GM18861 (cell line): ENCODE measurements around the gene ATP11A.

Experiments used
- ATAC-seq: cut with Tn5 transposase; IDR thresholded peaks from one replicate; pipeline ENCODE4 v1.9.1; 2021; ENCODE audit not compliant: unreplicated experiment

The ATP11A gene

DNA sequence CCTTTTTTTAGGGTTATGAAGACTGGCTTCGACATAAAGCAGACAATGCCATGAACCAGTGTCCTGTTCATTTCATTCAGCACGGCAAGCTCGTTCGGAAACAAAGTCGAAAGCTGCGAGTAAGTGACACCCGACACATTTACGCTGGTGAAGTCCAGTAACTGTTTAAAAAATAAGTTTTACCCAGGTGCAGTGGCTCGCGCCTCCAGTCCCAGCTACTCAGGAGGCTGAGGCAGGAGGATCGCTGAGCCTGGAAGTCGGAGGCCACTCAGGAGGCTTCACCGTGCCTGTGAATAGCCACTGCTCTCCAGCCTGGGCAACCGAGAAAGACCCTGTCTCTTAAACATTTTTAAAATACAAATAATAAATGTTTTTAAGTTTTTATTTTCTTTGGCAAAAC lies 120.8 kb downstream of the ATP11A start:
- ATAC-seq = no peak

DNA sequence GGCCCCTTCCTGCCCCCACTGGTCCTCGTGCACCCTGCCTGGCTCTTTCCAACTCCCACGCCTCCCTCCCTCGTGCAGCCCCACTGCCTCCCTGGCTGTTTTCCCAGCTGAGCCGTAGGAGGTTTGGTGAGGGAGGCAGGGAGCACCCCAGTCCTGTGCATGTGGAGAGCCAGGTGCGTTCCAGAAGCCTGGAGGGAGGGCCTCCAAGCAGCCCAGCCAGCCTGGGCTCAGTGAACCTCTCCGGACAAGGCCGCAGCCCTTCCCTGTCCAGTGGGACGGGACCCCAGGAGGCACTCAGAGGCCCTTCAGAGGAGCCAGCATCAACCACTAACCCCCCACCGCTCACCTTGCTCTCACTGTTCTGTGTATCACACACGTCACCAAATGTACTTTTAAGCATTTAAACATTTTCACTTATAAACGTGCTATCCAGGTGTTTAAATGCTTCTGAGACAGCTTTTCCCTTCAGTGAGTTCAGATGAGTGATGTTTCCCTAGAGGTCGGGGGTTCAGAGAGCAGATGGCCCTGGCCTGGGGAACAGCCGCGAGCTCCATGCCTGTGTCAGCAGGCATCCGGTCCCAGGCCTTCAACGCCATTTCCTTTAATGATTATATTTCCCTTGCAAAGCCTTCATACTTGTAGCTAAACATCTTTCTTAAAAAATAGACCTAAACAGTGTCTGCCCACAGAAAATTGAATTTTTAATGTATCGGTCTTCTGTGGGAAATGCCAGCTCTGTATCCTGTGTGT lies 122.6 kb downstream of the ATP11A start:
- ATAC-seq = no peak

DNA sequence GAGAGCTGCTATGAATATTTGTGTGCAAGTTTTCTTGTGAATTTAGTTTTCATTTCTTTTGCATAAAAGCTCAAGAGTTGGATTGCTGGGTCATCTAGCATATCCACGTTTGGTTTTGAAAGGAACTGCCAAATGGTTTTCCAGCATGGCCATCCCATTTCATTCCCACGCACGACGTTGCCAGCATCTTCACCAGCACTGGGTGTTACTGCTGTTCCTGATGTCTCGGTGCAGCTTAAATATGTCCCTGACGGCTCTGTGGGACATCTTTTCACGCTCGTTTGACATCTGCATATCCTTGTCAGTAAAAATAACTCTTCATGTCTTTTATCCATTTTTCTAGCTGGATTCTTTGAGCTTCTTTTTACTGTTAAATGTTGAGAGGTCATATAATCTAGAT lies 123.7 kb downstream of the ATP11A start:
- no peak for ATAC-seq

- ATAC-seq = no peak
Measured at GRCh38 chr13:112814905-112815585, 125.2 kb downstream of the ATP11A start.

GRCh38 chr13:112815871-112816270 lies 126.0 kb downstream of the ATP11A start:
- no peak for ATAC-seq

- no peak for ATAC-seq
Measured at GRCh38 chr13:112818040-112818697, 128.3 kb downstream of the ATP11A start.

DNA sequence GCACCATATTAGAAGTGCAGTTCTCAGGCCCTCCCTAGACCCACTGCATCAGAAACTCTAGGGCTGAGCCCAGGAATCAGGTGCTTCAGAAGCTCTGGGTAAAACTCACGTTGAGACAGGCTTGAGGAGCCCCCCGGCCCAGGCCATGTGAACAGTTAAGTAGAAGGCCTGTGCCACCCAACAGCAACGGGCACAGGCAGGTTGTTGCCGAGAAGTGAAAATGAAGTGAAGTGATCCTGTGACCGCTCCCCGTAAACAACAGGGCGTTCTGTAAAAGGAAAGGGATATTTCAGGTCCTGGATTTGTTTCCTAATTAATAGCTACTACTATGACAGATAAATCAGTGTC lies 128.8 kb downstream of the ATP11A start:
- ATAC-seq = no peak

DNA sequence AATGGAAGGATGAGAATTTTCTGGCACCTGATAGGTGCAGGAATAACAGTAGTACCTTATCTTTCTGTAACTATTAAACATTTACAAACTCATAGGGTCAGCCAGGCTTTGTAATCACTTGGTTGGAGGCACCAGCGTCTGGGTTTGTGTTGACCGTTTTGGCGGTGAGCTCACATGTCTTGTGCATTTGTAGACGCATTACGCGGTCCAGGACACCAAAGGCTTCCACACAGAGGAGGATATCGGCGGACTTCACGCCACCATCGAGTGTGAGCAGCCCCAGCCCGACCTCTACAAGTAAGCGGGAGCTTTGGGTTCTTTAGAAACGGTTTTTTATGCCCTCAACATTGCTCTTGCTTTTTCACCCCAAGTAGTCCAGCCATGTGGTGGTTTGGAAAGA lies 129.3 kb downstream of the ATP11A start:
- ATAC-seq = no peak

DNA sequence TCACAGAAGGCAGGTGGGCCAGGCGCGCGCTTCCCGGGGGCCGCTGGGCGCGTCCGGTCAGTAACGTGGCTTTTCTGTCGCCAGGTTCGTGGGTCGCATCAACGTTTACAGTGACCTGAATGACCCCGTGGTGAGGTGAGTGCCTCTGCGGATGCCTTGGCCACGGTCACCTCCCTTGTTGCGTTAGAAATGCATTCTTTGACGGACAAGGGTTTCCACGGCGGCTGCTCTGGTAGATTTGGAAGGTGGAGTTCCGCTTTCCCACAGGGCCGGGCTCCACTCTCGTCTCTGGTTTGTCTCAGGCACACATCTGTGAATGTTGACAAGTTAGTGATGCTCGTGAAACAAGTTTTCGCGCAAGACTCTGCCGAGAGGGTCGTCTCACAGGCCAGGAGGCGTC lies 130.0 kb downstream of the ATP11A start:
- ATAC-seq = no peak

GRCh38 chr13:112820318-112820717 lies 130.5 kb downstream of the ATP11A start:
- no peak for ATAC-seq

DNA sequence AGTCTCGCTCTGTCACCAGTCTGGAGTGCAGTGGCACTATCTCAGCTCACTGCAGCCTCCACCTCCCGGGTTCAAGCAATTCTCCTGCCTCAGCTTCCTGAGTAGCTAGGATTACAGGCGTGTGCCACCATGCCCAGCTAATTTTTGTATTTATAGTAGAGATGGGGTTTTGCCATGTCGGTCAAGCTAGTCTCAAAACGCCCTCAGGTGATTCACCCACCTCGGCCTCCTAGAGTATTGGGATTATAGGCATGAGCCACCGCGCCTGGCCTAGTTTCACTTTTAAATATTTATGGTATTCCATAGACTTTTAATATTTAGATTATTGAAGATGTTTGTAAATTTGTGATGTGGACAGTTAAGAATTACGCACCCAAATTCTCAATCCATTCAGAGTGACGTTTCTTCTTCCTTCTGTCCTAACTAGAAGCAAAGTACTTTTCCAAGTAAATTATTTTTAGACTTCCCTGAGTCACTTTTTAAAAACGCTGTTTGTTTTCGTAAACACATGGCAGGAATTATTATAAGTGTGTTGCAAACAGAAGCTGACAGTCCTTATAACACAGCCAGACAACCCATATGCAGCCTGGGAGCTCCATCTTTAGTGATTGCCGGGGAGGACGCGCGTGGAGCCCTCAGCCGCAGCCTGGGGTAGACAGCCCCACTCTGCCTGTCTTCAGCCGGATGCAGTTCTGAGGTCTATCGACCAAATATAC lies 131.7 kb downstream of the ATP11A start:
- no peak for ATAC-seq

- no peak for ATAC-seq
Measured at GRCh38 chr13:112822851-112823250, 133.0 kb downstream of the ATP11A start.

GRCh38 chr13:112824429-112824828 lies 134.6 kb downstream of the ATP11A start:
- ATAC-seq = no peak

DNA sequence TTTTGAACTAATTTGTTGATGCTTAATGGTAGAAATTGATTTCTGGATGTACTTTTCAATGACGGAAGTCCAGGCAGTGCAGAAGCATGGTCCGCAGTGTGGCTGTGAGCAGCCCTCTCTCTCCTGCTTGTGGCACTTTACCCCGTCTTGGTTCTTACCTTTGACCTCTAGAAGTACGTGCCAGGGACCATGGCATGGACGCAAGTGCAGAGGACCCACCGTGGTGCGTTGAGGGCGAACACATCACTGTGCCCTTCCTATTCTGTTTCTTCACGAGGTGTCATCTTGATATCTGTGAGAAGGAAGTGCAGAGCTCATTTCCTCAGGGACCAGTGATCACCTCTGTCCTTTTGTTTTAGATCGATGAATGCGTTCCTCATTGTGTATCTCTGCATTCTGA lies 135.2 kb downstream of the ATP11A start:
- ATAC-seq = no peak

GRCh38 chr13:112825875-112826274 lies 136.0 kb downstream of the ATP11A start:
- no peak for ATAC-seq

- ATAC-seq = no peak
Measured at GRCh38 chr13:112826565-112826964, 136.7 kb downstream of the ATP11A start.

- ATAC-seq = no peak
Measured at GRCh38 chr13:112828082-112828699, 138.4 kb downstream of the ATP11A start.

- ATAC-seq = no peak
Measured at GRCh38 chr13:112828756-112829155, 138.9 kb downstream of the ATP11A start.

DNA sequence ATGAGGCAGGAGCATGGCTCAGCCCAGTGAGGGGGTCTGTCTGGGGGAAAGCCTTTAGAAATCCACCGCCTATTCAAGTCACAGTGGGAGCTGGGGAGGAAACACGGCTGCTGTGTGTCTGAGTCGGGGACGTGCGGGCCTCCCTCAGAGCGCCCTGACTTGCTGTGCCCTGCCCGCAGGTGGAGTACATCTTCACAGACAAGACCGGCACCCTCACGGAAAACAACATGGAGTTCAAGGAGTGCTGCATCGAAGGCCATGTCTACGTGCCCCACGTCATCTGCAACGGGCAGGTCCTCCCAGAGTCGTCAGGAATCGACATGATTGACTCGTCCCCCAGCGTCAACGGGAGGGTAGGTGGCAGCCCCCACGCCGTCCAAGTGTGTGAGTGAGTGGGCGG lies 141.4 kb downstream of the ATP11A start:
- no peak for ATAC-seq

DNA sequence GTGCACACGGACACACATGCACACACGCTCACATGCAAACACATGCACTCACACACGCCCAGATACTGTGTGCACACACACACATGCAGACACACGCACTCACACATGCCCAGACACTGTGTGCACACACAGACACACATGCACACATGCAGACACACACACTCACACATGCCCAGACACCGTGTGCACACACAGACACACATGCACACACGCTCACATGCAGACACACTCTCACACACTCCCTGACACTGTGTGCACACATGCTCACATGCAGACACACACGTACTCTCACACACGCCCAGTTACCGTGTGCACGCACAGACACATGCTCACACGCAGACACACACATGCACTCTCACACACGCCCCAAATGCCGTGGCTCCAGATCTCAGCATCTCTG lies 142.0 kb downstream of the ATP11A start:
- no peak for ATAC-seq

GRCh38 chr13:112832811-112833210 lies 143.0 kb downstream of the ATP11A start:
- no peak for ATAC-seq
